Measurements from ENCODE around the gene IGFL1.
"Not testable (repeated sequence)": the region's sequence is repeated elsewhere in the genome, so short reads cannot be mapped to it uniquely, and the experiment has no call there.

IGFL1 gene

DNA sequence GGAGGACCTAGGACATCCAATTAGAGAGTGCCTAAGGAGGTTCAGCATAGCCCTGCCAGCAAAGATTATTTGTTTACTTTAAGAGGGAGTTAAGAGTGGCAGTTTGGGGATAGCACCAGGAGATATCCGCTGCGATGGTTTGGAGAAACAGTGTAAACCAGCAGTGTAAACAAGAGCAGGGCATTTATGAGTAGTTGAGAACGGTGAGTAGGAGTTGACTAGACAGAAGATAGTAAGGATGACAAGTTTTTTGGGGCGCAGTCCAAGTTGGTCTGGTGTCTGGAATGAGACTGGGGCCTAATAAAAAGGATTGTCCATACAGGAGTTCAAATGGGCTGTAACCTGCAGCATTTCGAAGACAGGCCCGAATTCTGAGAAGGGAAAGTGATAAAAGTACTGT, 44.4 kb downstream of the IGFL1 start:
- DNase-seq, result not testable (repeated sequence)

DNA sequence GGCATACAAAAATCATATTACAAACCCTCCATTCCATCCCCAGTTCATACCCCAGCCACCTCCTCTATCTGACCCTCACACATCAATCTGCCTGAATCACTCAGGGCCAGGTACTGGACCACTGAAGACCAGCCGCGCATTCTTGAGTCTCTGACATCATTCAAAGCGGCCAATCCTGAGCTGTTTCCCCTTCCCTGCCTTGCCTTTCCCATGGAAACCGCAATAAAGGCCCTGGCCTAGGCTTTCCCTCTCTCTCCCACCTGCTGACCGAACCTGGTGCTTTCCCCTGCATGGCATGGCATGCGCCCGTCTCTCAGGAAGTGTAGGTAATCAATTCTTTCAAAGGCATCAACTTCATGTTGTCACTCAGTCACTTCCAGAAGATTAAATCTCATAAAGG, 49.6 kb downstream of the IGFL1 start:
- DNase-seq, result no peak

All from KG1 (cell line).